ENCODE results near the gene EID1.

Gene EID1, protein sequence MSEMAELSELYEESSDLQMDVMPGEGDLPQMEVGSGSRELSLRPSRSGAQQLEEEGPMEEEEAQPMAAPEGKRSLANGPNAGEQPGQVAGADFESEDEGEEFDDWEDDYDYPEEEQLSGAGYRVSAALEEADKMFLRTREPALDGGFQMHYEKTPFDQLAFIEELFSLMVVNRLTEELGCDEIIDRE

DNA sequence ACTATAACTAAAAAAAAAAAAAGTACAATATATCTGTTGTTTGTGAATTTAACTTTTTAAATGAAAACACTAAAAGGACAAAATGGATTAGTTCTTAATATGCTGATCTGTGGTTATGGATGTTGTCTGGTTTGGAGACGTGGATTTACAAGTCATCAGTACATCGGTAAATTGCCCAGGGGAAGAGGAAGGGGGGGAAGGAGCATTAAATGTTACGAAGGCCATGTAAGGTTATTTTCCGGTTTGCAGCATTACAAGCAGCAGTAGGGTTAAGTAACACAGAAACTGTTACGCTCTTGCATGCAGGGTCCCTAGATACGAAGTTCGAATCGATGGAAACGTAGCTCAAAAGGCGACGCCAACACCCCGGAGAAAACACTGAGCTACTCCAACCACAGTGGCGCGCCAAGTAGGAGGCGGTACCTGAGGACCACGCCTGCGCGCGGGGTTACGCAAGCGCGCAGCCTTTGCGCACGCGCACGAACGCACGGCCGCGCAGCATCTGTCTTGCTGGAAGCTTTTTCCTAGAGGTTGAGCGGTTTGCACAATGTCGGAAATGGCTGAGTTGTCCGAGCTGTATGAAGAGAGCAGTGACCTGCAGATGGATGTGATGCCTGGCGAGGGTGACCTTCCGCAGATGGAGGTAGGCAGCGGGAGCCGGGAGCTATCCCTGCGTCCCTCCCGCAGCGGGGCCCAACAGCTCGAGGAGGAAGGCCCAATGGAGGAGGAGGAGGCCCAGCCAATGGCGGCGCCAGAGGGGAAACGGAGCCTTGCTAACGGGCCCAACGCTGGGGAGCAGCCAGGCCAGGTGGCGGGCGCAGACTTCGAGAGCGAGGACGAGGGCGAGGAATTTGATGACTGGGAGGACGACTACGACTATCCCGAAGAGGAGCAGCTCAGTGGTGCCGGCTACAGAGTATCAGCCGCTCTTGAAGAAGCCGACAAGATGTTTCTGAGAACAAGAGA, at the start of gene EID1:
Gene EID1, plus strand, starts transcription at position 505 of the 966 bp plus-strand sequence. Its CDS starts 43 bp downstream, at position 548.
- TF ChIP-seq, protein P1, sequence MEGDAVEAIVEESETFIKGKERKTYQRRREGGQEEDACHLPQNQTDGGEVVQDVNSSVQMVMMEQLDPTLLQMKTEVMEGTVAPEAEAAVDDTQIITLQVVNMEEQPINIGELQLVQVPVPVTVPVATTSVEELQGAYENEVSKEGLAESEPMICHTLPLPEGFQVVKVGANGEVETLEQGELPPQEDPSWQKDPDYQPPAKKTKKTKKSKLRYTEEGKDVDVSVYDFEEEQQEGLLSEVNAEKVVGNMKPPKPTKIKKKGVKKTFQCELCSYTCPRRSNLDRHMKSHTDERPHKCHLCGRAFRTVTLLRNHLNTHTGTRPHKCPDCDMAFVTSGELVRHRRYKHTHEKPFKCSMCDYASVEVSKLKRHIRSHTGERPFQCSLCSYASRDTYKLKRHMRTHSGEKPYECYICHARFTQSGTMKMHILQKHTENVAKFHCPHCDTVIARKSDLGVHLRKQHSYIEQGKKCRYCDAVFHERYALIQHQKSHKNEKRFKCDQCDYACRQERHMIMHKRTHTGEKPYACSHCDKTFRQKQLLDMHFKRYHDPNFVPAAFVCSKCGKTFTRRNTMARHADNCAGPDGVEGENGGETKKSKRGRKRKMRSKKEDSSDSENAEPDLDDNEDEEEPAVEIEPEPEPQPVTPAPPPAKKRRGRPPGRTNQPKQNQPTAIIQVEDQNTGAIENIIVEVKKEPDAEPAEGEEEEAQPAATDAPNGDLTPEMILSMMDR (IDR thresholded peaks at IDR 0.05; ENCODE audit: low read length, missing control alignments): no peak
- H3K4me3 ChIP-seq (replicated peaks; ENCODE audit: low read depth, low read length): peak within 1 kb of the TSS; percentile 79
- peak; percentile 98 for DNase-seq (ENCODE audit: low read depth)

DNA sequence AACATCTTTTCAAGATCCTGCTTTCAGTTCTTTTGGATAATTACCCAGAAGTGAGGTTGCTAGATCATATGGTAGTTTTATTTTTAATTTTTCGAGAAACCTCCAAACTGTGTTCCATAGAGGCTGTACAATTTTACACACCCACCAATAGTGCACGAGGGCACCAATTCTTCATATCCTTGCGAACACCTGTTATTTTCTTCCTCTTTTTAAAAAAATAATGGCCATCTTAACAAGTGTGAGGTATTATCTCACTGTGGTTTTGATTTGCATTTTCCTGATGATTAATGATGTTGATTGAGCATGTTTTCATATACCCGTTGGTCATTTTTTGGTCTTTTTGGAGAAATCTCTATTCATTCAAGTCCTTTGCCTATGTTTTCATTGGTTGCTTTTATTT, 49.5 kb upstream of the EID1 start:
- no peak for DNase-seq (ENCODE audit: low read depth)
- no peak overlapping the region for H3K4me3 ChIP-seq (replicated peaks; ENCODE audit: low read depth, low read length)
- TF ChIP-seq, protein P1 (IDR thresholded peaks at IDR 0.05; ENCODE audit: low read length, missing control alignments): no peak

DNA sequence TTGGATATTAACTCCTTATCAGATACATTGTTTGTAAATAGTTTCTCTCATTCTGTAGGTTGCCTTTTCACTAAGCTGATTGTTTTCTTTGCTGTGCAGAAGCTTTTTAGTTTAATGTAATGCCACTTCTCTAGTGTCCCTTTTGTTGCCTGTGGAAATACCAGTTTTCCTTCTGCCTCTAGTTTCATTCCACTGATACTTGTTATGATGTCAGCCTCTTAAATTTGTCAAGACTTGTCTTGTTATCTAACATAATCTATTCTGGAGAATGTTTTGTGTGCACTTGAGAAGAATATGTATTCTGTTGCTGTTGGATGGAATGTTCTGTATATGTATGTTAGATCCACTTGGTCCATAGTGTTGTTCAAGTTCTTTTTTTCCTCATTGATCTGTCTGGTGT, 49.0 kb upstream of the EID1 start:
- no peak for DNase-seq (ENCODE audit: low read depth)
- no peak overlapping the region for H3K4me3 ChIP-seq (replicated peaks; ENCODE audit: low read depth, low read length)
- TF ChIP-seq, protein P1 (IDR thresholded peaks at IDR 0.05; ENCODE audit: low read length, missing control alignments): no peak

DNA sequence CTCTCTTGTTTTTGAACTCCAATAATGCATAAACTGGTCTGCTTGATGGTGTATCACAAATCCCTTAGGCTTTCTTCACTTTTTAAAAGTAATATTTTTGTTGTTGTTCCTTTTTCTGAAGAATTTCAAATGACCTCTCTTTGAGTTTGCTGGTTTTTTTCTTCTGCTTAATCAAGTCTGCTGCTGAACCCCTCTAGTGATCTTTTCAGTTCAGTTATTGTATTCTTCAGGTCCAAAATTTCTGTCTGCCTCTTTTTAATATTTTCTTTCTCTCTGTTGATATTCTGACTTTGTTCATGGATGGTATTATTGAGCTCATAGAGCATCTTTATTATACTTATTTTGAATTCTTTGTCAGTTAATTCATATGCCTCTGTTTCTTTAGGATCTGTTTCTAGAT, 45.3 kb upstream of the EID1 start:
- TF ChIP-seq, protein P1 (IDR thresholded peaks at IDR 0.05; ENCODE audit: low read length, missing control alignments): no peak
- DNase-seq (ENCODE audit: low read depth): no peak

DNA sequence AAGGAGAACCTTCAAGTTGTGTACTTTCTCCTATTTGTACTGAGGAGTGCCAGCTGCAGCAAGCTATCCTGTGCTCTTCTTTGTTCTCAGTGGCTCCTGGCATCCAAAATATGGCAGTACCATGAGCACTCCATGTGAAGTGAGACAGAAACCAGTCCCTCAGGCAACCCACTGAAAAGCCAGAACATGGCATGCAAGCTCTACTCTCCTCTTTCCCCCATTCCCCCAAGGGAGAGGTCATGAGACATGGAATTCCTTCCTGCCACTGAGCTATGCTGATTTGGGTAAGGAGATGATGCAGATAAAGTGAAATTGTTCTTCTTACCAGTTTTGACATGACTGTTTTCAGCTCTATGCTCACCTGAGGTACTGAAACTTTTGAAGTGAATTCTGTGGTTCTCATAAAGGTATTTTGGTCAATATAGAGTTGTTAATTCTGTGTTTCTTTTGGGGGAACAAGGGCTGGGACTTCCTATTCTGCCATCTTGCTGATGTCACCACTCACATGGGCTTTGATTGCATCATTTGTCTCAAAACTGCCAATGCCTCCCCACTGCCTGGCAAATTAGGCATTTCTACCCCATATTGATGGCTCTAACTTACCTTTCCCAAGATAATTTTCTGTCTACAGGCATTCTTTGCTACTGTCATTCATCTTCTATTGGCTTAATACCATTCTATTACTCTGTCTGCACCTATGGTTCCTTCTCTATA, 44.3 kb upstream of the EID1 start:
- no peak for DNase-seq (ENCODE audit: low read depth)
- TF ChIP-seq, protein P1 (IDR thresholded peaks at IDR 0.05; ENCODE audit: low read length, missing control alignments): no peak
- no peak overlapping the region for H3K4me3 ChIP-seq (replicated peaks; ENCODE audit: low read depth, low read length)

More for the DNA sequence above, 45.3 kb upstream of the EID1 start:
- H3K4me3 ChIP-seq (replicated peaks; ENCODE audit: low read depth, low read length): no peak overlapping the region

DNA sequence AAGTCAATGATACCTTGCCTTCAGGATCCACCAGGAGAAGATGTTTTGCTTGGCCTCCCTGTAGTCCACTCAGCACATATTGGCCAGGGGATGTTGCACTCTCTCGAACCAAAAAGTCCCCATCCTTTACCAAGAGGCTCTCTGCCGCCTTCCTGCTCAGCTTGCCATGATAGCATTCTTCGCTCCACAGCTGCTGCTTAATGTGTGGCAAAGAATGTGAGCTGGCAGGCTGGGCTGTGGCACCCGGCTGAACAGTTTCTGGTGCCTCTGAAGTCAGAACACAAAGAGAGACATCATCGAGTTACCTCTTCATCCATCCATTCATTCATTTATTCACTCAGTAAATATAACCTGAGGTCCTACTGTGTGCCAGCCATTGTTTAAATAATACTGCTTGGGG, 43.2 kb upstream of the EID1 start:
- H3K4me3 ChIP-seq (replicated peaks; ENCODE audit: low read depth, low read length): no peak overlapping the region
- TF ChIP-seq, protein P1 (IDR thresholded peaks at IDR 0.05; ENCODE audit: low read length, missing control alignments): no peak
- DNase-seq (ENCODE audit: low read depth): no peak

Data from fibroblast of pulmonary artery (primary cell).